Measurements from ENCODE around the gene SORCS2.

DNA sequence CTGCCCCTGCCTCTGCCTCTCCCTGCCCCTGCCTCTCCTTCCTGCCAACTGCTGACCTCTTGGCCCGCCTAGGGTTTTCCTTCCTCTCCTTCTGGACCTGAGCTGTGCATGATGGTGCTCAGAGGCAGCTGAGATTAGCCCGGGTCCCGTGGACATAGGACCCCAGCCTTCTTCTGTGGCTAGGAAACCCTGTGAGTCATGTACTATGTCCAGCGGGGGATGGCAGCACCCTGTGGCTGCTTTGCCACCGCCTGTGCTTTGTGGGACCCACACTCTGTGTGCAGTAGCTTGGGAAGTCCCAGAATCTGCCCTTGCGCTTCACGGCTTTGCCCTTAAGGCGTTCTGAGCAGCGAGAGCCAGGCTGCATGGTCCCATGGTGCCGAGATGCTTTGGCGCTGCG is 347.9 kb downstream of the SORCS2 start:
- no peak for TF ChIP-seq POLR2A (IDR thresholded peaks at IDR 0.05; ENCODE audit: low read length)
- no peak for TF ChIP-seq GATA1 (IDR thresholded peaks at IDR 0.05; ENCODE audit: low read depth, low read length)
